Activated CD4-positive, alpha-beta T cell treated with anti-CD3 and anti-CD28 coated beads, Interleukin-2, amount 50 U/mL, for 16 hours (primary cell): ENCODE data around the gene MCF2L.
"Not testable (repeated sequence)": the region's sequence is repeated elsewhere in the genome, so short reads cannot be mapped to it uniquely, and the experiment has no call there.

Source experiments
- DNase-seq: peaks from one replicate; pipeline ENCODE4 v3.0.0-alpha.2; 2020

Gene MCF2L

GRCh38 chr13:113073942-113074341 is 104.9 kb downstream of the MCF2L start:
- no peak for DNase-seq

GRCh38 chr13:113074401-113074800 is 105.4 kb downstream of the MCF2L start:
- no peak for DNase-seq

GRCh38 chr13:113074876-113075275 is 105.9 kb downstream of the MCF2L start:
- DNase-seq = no peak

- DNase-seq = no peak
Measured at GRCh38 chr13:113075711-113076110, 106.7 kb downstream of the MCF2L start.

- DNase-seq = no peak
Measured at GRCh38 chr13:113076681-113077401, 107.8 kb downstream of the MCF2L start.

GRCh38 chr13:113077566-113077952 is 108.5 kb downstream of the MCF2L start:
- no peak for DNase-seq

GRCh38 chr13:113077953-113078901 is 109.2 kb downstream of the MCF2L start:
- no peak for DNase-seq

- no peak for DNase-seq
Measured at GRCh38 chr13:113078902-113079780, 110.1 kb downstream of the MCF2L start.

GRCh38 chr13:113079781-113080080 is 110.7 kb downstream of the MCF2L start:
- not testable (repeated sequence) for DNase-seq

GRCh38 chr13:113080361-113080831 is 111.4 kb downstream of the MCF2L start:
- DNase-seq = no peak

- no peak for DNase-seq
Measured at GRCh38 chr13:113080901-113081521, 112.0 kb downstream of the MCF2L start.

- DNase-seq = no peak
Measured at GRCh38 chr13:113082198-113083021, 113.4 kb downstream of the MCF2L start.

GRCh38 chr13:113083022-113083373 is 114.0 kb downstream of the MCF2L start:
- DNase-seq = no peak

GRCh38 chr13:113083402-113084061 is 114.5 kb downstream of the MCF2L start:
- no peak for DNase-seq

- no peak for DNase-seq
Measured at GRCh38 chr13:113084094-113084942, 115.3 kb downstream of the MCF2L start.

GRCh38 chr13:113084943-113085540 is 116.0 kb downstream of the MCF2L start:
- DNase-seq = no peak

- DNase-seq = no peak
Measured at GRCh38 chr13:113086031-113086750, 117.2 kb downstream of the MCF2L start.

- DNase-seq = no peak
Measured at GRCh38 chr13:113086991-113087922, 118.2 kb downstream of the MCF2L start.
